Endodermal cell (in vitro differentiated cells): ENCODE results near the gene NAALADL2. TPM values are rescaled to one million over a fixed set of nuclear protein-coding genes. Genes with fewer than 3 reads are reported as not detected.

Experiments
- DNase-seq: peaks from one replicate; pipeline ENCODE4 v3.0.0-alpha.2; 2017
- H3K27ac ChIP-seq: 2 replicates; pipeline ENCODE4 v1.5.1; 2013; ENCODE audit warnings: mild to moderate bottlenecking, low read depth, low read length, moderate library complexity
- H3K27me3 ChIP-seq: 2 replicates; pipeline ENCODE4 v1.6.1; 2013; ENCODE audit warnings: mild to moderate bottlenecking, low read length, moderate library complexity; ENCODE audit not compliant: insufficient read depth, control insufficient read depth, poor library complexity, severe bottlenecking
- H3K36me3 ChIP-seq: 2 replicates; pipeline ENCODE4 v1.7.0; 2013; ENCODE audit warnings: mild to moderate bottlenecking, low read length, moderate library complexity; ENCODE audit not compliant: control insufficient read depth, insufficient read depth
- H3K4me1 ChIP-seq: one replicate; pipeline ENCODE4 v1.7.0; 2013; ENCODE audit warnings: low read length; ENCODE audit not compliant: control insufficient read depth, insufficient read depth
- H3K4me3 ChIP-seq: 2 replicates; pipeline ENCODE4 v1.5.1; 2013; ENCODE audit warnings: mild to moderate bottlenecking, low read length, moderate library complexity
- H3K9ac ChIP-seq: 2 replicates; pipeline ENCODE4 v1.6.1; 2013; ENCODE audit warnings: mild to moderate bottlenecking, low read length, moderate library complexity; ENCODE audit not compliant: poor library complexity, severe bottlenecking; ENCODE audit errors: extremely low read depth
- H3K9me3 ChIP-seq: 2 replicates; pipeline ENCODE4 v1.6.1; 2013; ENCODE audit warnings: mild to moderate bottlenecking, low read length, moderate library complexity; ENCODE audit not compliant: control insufficient read depth
- H3K27ac Mint-ChIP-seq: 2 replicates; pipeline ENCODE4 v1.8.0; 2020; ENCODE audit warnings: mixed read lengths
- H3K27me3 Mint-ChIP-seq: 2 replicates; pipeline ENCODE4 v1.8.0; 2021; ENCODE audit warnings: mild to moderate bottlenecking, mixed read lengths; ENCODE audit not compliant: insufficient read depth
- H3K36me3 Mint-ChIP-seq: 2 replicates; pipeline ENCODE4 v1.8.0; 2020; ENCODE audit warnings: low read depth, mixed read lengths
- H3K4me1 Mint-ChIP-seq: 2 replicates; pipeline ENCODE4 v1.8.0; 2020; ENCODE audit warnings: mixed read lengths
- H3K4me3 Mint-ChIP-seq: 2 replicates; pipeline ENCODE4 v1.8.0; 2020; ENCODE audit warnings: mild to moderate bottlenecking, moderate library complexity, mixed read lengths
- H3K9me3 Mint-ChIP-seq: 2 replicates; pipeline ENCODE4 v1.8.0; 2020; ENCODE audit warnings: mild to moderate bottlenecking, mixed read lengths
- WGBS, 2 experiments: methylation state at CpG; one replicate each; pipeline versions ENCODE4 v1.1.5 to v1.1.7; 2013; ENCODE audit warnings: missing lambda C conversion rate in 2 of 2, mixed read lengths in 1 of 2; ENCODE audit not compliant: insufficient coverage in 1 of 2, insufficient read length in 1 of 2; 5-methylcytosine and 5-hydroxymethylcytosine counted together
- total RNA-seq, 2 donors: library from RNA; stranded (reverse); fragmentation: NEBNext Ultra II Directional in 1 of 2; extraction: Animal tissue kit (Norgen Biotek cat#: 25700) in 1 of 2; gene quantifications; 2 replicates in 1 of 2; 3 replicates in 1 of 2; pipeline ENCODE4 v1.2.1, GENCODE V29; 2021
- TF ChIP-seq, protein P1 (sequence below): fragments of 200-600 bp; sonication (generic); conservative IDR thresholded peaks from 2 replicates; pipeline ENCODE4 v1.5.0; 2021; ENCODE audit warnings: antibody characterized with exemption, mild to moderate bottlenecking

The NAALADL2 gene
- total RNA-seq, 2 donors from 2014 or later: 1.6 to 1.8 TPM

DNA sequence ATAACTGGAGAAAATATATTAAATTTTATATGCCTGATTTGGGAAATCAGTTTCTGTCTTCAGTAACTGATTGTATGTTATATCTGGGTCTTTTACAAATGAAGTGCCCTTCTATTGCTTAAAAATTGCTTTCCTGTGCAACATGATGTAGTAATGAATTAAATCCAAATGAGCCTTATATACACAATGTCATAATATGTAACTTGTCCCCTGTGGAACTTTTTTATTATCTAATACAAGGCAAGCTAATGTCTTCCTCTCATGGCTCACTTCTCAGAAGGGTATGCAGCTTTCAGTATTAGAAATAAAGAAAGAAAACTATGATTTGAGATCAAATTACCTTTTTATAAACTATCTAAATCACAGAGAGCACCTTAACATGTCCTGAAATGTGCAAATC, 248.9 kb downstream of the NAALADL2 start:
- Histone ChIP-seq H3K9ac (no peak overlapping the region), H3K9me3 (no peaks in the 10 kb centered on the region), H3K27ac (no peak overlapping the region), H3K27me3 (peaks cover 22% of the 10 kb centered on the region), H3K4me1 (no peaks in the 10 kb centered on the region), H3K4me3 (no peak overlapping the region), H3K36me3 (no peaks in the 10 kb centered on the region)
- no peaks in the 10 kb centered on the region for H3K36me3 Mint-ChIP-seq
- no peak overlapping the region for H3K27ac Mint-ChIP-seq
- TF ChIP-seq, protein P1, sequence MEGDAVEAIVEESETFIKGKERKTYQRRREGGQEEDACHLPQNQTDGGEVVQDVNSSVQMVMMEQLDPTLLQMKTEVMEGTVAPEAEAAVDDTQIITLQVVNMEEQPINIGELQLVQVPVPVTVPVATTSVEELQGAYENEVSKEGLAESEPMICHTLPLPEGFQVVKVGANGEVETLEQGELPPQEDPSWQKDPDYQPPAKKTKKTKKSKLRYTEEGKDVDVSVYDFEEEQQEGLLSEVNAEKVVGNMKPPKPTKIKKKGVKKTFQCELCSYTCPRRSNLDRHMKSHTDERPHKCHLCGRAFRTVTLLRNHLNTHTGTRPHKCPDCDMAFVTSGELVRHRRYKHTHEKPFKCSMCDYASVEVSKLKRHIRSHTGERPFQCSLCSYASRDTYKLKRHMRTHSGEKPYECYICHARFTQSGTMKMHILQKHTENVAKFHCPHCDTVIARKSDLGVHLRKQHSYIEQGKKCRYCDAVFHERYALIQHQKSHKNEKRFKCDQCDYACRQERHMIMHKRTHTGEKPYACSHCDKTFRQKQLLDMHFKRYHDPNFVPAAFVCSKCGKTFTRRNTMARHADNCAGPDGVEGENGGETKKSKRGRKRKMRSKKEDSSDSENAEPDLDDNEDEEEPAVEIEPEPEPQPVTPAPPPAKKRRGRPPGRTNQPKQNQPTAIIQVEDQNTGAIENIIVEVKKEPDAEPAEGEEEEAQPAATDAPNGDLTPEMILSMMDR: no peak
- no peaks in the 10 kb centered on the region for H3K9me3 Mint-ChIP-seq
- DNase-seq: no peak
- no peaks in the 10 kb centered on the region for H3K4me1 Mint-ChIP-seq
- no peak overlapping the region for H3K4me3 Mint-ChIP-seq
- H3K27me3 Mint-ChIP-seq: peaks cover 8% of the 10 kb centered on the region

DNA sequence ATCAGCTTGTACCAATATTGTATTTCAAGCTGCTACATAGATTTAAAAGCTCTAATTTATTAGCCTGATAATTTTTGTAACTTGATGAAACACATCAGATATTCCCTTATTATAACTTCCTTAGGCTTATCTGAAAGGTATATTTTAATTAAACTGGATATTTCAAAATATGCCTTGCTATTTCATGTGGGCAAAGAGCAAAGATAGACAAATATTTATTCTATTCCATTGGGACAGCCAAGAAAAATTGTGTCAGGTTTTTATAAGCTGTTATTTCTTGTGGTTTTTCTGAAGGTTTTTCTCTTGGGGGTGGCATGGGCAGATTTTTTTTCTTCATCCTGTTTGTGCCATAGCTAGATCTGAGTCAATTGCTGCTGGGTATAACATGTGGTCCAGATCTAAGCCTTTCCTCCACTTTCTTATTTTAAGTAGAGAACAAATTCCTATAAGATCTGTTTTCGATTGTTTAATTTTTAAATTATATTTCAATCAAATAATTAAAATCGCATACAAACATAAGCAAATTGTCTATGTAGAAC, 249.5 kb downstream of the NAALADL2 start:
- no peaks in the 10 kb centered on the region for H3K36me3 Mint-ChIP-seq
- Histone ChIP-seq H3K27me3 (peaks cover 15% of the 10 kb centered on the region), H3K9me3 (no peaks in the 10 kb centered on the region), H3K4me1 (no peaks in the 10 kb centered on the region), H3K27ac (no peak overlapping the region), H3K9ac (no peak overlapping the region), H3K36me3 (no peaks in the 10 kb centered on the region), H3K4me3 (no peak overlapping the region)
- DNase-seq: no peak
- H3K9me3 Mint-ChIP-seq: no peaks in the 10 kb centered on the region
- no peaks in the 10 kb centered on the region for H3K4me1 Mint-ChIP-seq
- TF ChIP-seq, protein P1: no peak
- no CpG with 5 or more reads among the region's 2 CpGs for WGBS, 2 experiments
- H3K27me3 Mint-ChIP-seq: peaks cover 3% of the 10 kb centered on the region
- H3K4me3 Mint-ChIP-seq: no peak overlapping the region
- H3K27ac Mint-ChIP-seq: no peak overlapping the region

DNA sequence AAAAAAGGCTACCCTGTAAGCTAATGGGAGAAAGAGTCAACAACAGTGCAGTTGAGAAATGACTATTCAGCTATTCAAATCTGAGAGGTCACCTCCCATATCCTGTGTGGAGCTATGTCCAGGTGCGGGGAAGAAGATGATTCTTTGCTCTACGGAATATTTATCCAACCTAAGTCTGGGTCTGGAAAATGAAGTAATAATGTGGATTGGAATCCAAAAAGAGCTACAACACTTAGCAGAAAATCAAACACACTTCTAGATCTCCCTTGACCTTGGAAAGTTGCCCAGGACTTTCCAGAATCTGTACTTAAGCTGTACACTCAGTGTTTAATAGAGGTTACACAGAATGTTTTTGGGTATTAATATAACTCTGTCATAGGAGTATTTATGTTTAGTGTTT, 251.9 kb downstream of the NAALADL2 start:
- no peak overlapping the region for H3K27ac ChIP-seq
- no peak overlapping the region for H3K27ac Mint-ChIP-seq
- H3K9ac ChIP-seq: no peak overlapping the region

More for the DNA sequence above, 251.9 kb downstream of the NAALADL2 start:
- H3K4me1 Mint-ChIP-seq: no peaks in the 10 kb centered on the region
- 93% methylated on average over 2 of the region's 2 CpGs; no CpG with 5 or more reads in 1 of the 2 experiments for WGBS, 2 experiments
- H3K9me3 Mint-ChIP-seq: no peaks in the 10 kb centered on the region
- no peaks in the 10 kb centered on the region for H3K36me3 ChIP-seq
- no peak overlapping the region for H3K4me3 ChIP-seq
- no peaks in the 10 kb centered on the region for H3K9me3 ChIP-seq
- H3K27me3 ChIP-seq: peaks cover 3% of the 10 kb centered on the region
- H3K4me1 ChIP-seq: no peaks in the 10 kb centered on the region
- no peaks in the 10 kb centered on the region for H3K27me3 Mint-ChIP-seq
- no peaks in the 10 kb centered on the region for H3K36me3 Mint-ChIP-seq
- no peak overlapping the region for H3K4me3 Mint-ChIP-seq
- no peak for DNase-seq
- TF ChIP-seq, protein P1: no peak
